ENCODE data around the gene C5orf34. TPM values are rescaled to one million over a fixed set of nuclear protein-coding genes. Genes with fewer than 3 reads are reported as not detected.
"Not testable (repeated sequence)": the region's sequence is repeated elsewhere in the genome, so short reads cannot be mapped to it uniquely, and the experiment has no call there.

Gene C5orf34
- total RNA-seq, 1 donor from 2014 or later, result 11.4 TPM

- peak; percentile 74 for DNase-seq (ENCODE audit: low read depth, low spot score)
- H3K4me1 Mint-ChIP-seq, result peaks cover 5% of the 10 kb centered on the region
Measured at GRCh38 chr5:43556857-43557542, 42.1 kb upstream of the C5orf34 start, which contains the start of gene PAIP1. TSS of gene PAIP1 (minus strand) at chr5:43557077. CDS start at chr5:43556846, 231 bp downstream.

DNA sequence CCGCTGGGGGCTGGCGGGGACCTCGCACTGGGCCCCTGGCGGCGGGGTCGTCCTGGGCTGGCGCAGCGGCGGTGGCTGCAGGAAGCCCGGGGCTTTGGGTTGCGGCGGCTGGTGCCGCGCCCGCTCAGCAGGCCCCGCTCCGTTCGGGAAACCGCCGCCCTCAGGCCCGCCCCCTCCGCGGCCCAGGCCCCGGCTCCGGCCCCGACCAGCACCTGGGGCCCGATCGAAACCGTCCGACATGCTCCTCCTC lies 41.6 kb upstream of the C5orf34 start:
- not testable (repeated sequence) for H3K36me3 Mint-ChIP-seq (ENCODE audit: low read depth); DNase-seq (ENCODE audit: low read depth, low spot score); H3K27me3 Mint-ChIP-seq (ENCODE audit: low read depth); H3K4me3 Mint-ChIP-seq; H3K4me1 Mint-ChIP-seq; H3K27ac Mint-ChIP-seq (ENCODE audit: unreplicated experiment); H3K9me3 Mint-ChIP-seq

More at GRCh38 chr5:43556857-43557542, 42.1 kb upstream of the C5orf34 start, which contains the start of gene PAIP1:
- no peaks in the 10 kb centered on the region for H3K9me3 Mint-ChIP-seq
- H3K27me3 Mint-ChIP-seq (ENCODE audit: low read depth), result peaks cover 8% of the 10 kb centered on the region
- peak within 1 kb of the TSS; percentile 97 for H3K27ac Mint-ChIP-seq (ENCODE audit: unreplicated experiment)
- peak within 1 kb of the TSS; percentile 91 for H3K4me3 Mint-ChIP-seq
- TF ChIP-seq, protein P1, sequence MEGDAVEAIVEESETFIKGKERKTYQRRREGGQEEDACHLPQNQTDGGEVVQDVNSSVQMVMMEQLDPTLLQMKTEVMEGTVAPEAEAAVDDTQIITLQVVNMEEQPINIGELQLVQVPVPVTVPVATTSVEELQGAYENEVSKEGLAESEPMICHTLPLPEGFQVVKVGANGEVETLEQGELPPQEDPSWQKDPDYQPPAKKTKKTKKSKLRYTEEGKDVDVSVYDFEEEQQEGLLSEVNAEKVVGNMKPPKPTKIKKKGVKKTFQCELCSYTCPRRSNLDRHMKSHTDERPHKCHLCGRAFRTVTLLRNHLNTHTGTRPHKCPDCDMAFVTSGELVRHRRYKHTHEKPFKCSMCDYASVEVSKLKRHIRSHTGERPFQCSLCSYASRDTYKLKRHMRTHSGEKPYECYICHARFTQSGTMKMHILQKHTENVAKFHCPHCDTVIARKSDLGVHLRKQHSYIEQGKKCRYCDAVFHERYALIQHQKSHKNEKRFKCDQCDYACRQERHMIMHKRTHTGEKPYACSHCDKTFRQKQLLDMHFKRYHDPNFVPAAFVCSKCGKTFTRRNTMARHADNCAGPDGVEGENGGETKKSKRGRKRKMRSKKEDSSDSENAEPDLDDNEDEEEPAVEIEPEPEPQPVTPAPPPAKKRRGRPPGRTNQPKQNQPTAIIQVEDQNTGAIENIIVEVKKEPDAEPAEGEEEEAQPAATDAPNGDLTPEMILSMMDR (conservative IDR thresholded peaks at IDR 0.05), result peak; percentile 73
- H3K36me3 Mint-ChIP-seq (ENCODE audit: low read depth), result peaks cover 5% of the 10 kb centered on the region

DNA sequence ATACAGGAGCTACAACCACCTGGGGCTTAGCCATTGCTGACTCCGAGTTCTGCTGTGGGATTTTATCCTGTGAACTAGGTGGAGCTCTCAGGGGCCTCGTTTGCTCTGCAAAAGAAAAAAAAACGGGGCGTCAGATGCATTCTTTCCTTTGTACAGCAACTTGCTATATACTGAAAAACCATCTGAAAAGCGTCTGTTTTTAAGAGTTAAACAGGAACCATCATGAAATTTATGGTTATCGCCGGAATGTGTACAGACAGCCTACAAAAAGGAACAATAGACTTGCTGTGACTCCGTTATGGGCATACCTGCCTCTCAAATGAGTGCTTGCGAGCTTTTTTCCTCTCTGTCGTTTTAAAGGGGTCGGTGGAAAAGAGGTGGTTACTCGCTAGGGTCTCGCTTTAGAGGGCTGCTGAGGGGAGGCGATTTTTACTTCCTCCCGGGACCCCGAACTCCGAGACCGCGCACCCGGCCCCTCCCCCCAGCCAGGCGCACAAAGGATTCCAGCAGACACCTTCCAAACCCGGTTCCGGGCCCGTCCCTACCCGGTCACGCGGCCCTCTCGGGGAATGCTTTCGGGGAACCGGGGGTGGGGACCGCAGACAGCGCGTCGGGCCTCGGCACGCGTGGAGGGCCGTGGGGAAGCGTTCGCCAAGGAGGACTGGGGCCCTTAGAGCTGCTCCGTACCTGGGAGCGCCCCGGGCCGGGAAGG lies 41.1 kb upstream of the C5orf34 start:
- peak; percentile 41 for DNase-seq (ENCODE audit: low read depth, low spot score)
- Mint-ChIP-seq H3K4me1 (peaks cover 6% of the 10 kb centered on the region), H3K27me3 (ENCODE audit: low read depth) (peaks cover 5% of the 10 kb centered on the region), H3K4me3 (no peak overlapping the region), H3K9me3 (no peaks in the 10 kb centered on the region), H3K36me3 (ENCODE audit: low read depth) (peaks cover 5% of the 10 kb centered on the region), H3K27ac (ENCODE audit: unreplicated experiment) (peak overlapping the region; percentile 97)
- TF ChIP-seq, protein P1 (conservative IDR thresholded peaks at IDR 0.05), result no peak

DNA sequence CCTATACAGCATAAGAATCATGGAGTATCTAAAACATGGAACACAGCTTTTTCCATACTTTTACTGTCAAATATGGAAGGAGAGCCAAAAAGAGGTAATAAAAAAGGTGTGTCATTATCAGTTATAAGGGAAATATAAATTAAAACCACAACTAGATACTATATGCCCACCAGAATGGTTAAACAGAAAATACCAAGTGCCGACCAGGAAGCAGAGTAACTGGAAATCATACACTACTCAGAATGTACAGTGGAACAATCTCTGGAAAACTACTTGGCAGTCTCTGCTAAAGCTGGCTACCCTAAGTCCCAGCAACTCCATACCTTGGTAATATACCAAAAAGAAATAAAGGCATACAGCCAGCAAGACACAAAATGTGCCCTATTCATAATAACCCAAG lies 39.5 kb upstream of the C5orf34 start:
- H3K36me3 Mint-ChIP-seq (ENCODE audit: low read depth), result peaks cover 8% of the 10 kb centered on the region
- no peaks in the 10 kb centered on the region for H3K9me3 Mint-ChIP-seq
- no peaks in the 10 kb centered on the region for H3K27me3 Mint-ChIP-seq (ENCODE audit: low read depth)
- H3K4me3 Mint-ChIP-seq, result no peak overlapping the region
- no peak overlapping the region for H3K27ac Mint-ChIP-seq (ENCODE audit: unreplicated experiment)
- DNase-seq (ENCODE audit: low read depth, low spot score), result no peak
- TF ChIP-seq, protein P1 (conservative IDR thresholded peaks at IDR 0.05), result no peak
- peaks cover 13% of the 10 kb centered on the region for H3K4me1 Mint-ChIP-seq

GRCh38 chr5:43553381-43553780 lies 38.4 kb upstream of the C5orf34 start:
- Mint-ChIP-seq H3K9me3 (no peaks in the 10 kb centered on the region), H3K27ac (ENCODE audit: unreplicated experiment) (no peak overlapping the region)
- DNase-seq (ENCODE audit: low read depth, low spot score), result no peak

More at GRCh38 chr5:43553381-43553780, 38.4 kb upstream of the C5orf34 start:
- TF ChIP-seq, protein P1 (conservative IDR thresholded peaks at IDR 0.05), result no peak
- peaks cover 11% of the 10 kb centered on the region for H3K36me3 Mint-ChIP-seq (ENCODE audit: low read depth)
- no peaks in the 10 kb centered on the region for H3K27me3 Mint-ChIP-seq (ENCODE audit: low read depth)
- H3K4me3 Mint-ChIP-seq, result no peak overlapping the region
- peaks cover 16% of the 10 kb centered on the region for H3K4me1 Mint-ChIP-seq

Measured in neural crest cell (in vitro differentiated cells).